T-cell (primary cell): ENCODE measurements around the gene WFDC8. TPM values are rescaled to one million over a fixed set of nuclear protein-coding genes. Genes with fewer than 3 reads are reported as not detected.

ENCODE experiments used
- ATAC-seq, 4 experiments: fragments of 200-7000 bp in 3 of 4; fragments of 150-1000 bp in 1 of 4; cut with Tn5 transposase; replicated peaks in 1 of 4; 1 replicate in 3 of 4; 2 replicates in 1 of 4; pipeline ENCODE4 v1.10.0; 2021; ENCODE audit warnings: moderate library complexity in 3 of 4, mild to moderate bottlenecking in 2 of 4, moderate number of reproducible peaks in 1 of 4
- CTCF ChIA-PET, 2 donors: fragments of 300-600 bp; sonication (Branson Sonifier 250); formaldehyde crosslinking; loops; one replicate each; lab custom pipeline; 2022; ENCODE audit warnings: antibody characterized with exemption in 2 of 2; lab: Charles Lee
- POLR2A ChIA-PET, 2 donors: fragments of 300-600 bp; sonication (Branson Sonifier 250); formaldehyde crosslinking; loops; one replicate each; lab custom pipeline; 2022; ENCODE audit warnings: antibody characterized with exemption in 2 of 2; lab: Charles Lee
- DNase-seq, 35 experiments: peaks; one replicate each; pipeline versions ENCODE4 v3.0.0 to v3.0.0-alpha.2; 2013 to 2023
- H3K27ac ChIP-seq: one replicate; pipeline ENCODE4 v1.5.1; 2013; ENCODE audit warnings: low read length
- H3K27me3 ChIP-seq, 2 experiments: replicated peaks in 1 of 2; 1 replicate in 1 of 2; 2 replicates in 1 of 2; pipeline versions ENCODE4 v1.6.1 to v1.7.0; 2013; ENCODE audit warnings: low read length in 1 of 2, mixed read lengths in 1 of 2; ENCODE audit not compliant: control insufficient read depth in 2 of 2, insufficient read depth in 2 of 2; ENCODE audit errors: extremely low read depth in 1 of 2
- H3K36me3 ChIP-seq, 2 donors: 1 replicate in 1 of 2; 2 replicates in 1 of 2; pipeline versions ENCODE4 v1.6.1 to v1.7.0; 2013; ENCODE audit warnings: low read length in 1 of 2; ENCODE audit not compliant: control insufficient read depth in 2 of 2, insufficient read depth in 1 of 2; ENCODE audit errors: extremely low read depth in 1 of 2
- H3K4me1 ChIP-seq, 2 experiments: 1 replicate in 1 of 2; 2 replicates in 1 of 2; pipeline versions ENCODE4 v1.6.1 to v1.7.0; 2013; ENCODE audit warnings: low read length in 2 of 2, mixed read lengths in 1 of 2; ENCODE audit not compliant: insufficient read depth in 2 of 2, control insufficient read depth in 1 of 2; ENCODE audit errors: extremely low read depth in 1 of 2
- H3K4me3 ChIP-seq, 2 donors: 1 replicate in 1 of 2; 2 replicates in 1 of 2; pipeline versions ENCODE4 v1.5.1 to v1.7.0; 2013; ENCODE audit warnings: mild to moderate bottlenecking in 2 of 2, low read length in 1 of 2, moderate library complexity in 1 of 2; ENCODE audit not compliant: control insufficient read depth in 1 of 2; ENCODE audit errors: extremely low read depth in 1 of 2
- H3K9me3 ChIP-seq: 2 replicates; pipeline ENCODE4 v1.7.0; 2013
- H3K27ac Mint-ChIP-seq, 2 donors: one replicate each; pipeline ENCODE4 v1.8.0; 2020 to 2021; ENCODE audit warnings: mild to moderate bottlenecking in 2 of 2, mixed read lengths in 2 of 2
- H3K27me3 Mint-ChIP-seq, 2 donors: one replicate each; pipeline ENCODE4 v1.8.0; 2021 to 2022; ENCODE audit warnings: mixed read lengths in 2 of 2
- H3K36me3 Mint-ChIP-seq: one replicate; pipeline ENCODE4 v1.8.0; 2021; ENCODE audit warnings: mixed read lengths
- H3K4me1 Mint-ChIP-seq, 3 donors: one replicate each; pipeline ENCODE4 v1.8.0; 2020 to 2022; ENCODE audit warnings: mixed read lengths in 3 of 3, mild to moderate bottlenecking in 1 of 3
- H3K4me3 Mint-ChIP-seq, 3 donors: one replicate each; pipeline ENCODE4 v1.8.0; 2020 to 2022; ENCODE audit warnings: mild to moderate bottlenecking in 3 of 3, mixed read lengths in 3 of 3, moderate library complexity in 3 of 3
- H3K9me3 Mint-ChIP-seq, 3 donors: one replicate each; pipeline ENCODE4 v1.8.0; 2020 to 2022; ENCODE audit warnings: mixed read lengths in 3 of 3
- WGBS: methylation state at CpG from one replicate; pipeline ENCODE4 v1.1.5; 2013; ENCODE audit warnings: missing lambda C conversion rate; ENCODE audit not compliant: insufficient coverage; 5-methylcytosine and 5-hydroxymethylcytosine counted together
- total RNA-seq, 35 experiments: library from RNA in 6 of 35; stranded (reverse) in 6 of 35; fragments of 120-200 nt in 1 of 35; gene quantifications; one replicate each; pipeline versions ENCODE4 v1.2.1 to v1.2.4 and lab custom pipeline; 2013 to 2026

The WFDC8 gene
- total RNA-seq, 5 donors from 2014 or later (not counting 1 experiment from before 2014, with no cell fraction given) = not detected

DNA sequence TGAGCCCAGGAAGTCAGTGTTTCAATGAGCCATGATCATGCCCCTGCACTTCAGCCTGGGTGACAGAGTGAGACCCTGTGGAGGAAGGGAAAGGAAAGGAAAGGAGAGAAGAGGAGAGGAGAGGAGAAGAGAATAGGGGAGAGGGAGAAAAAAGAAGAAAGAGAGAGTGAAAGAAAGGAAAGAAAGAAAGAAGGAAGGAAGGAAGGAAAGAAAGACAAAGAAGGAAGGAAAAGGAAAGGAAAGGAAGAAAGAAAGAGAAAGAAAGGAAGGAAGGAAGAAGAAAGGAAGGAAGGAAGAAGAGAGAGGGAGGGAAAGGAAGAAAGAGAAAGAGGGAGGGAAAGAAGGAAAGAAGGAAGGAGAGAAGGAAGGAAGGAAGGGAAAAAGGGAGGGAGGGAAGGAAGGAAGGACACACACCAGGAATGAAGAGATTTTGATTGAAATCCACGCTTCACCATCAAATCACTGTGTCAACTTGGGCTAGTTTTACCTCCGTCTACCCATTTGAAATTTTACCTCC lies 14.3 kb downstream of the WFDC8 start:
- no peaks in the 10 kb centered on the region for H3K9me3 ChIP-seq
- peaks cover 29 to 34% of the 10 kb centered on the region in 2 donors for H3K27me3 Mint-ChIP-seq
- H3K27ac ChIP-seq = no peak overlapping the region
- no peak for DNase-seq
- ChIA-PET CTCF (no interaction called here), POLR2A (no interaction called here)
- no peak for ATAC-seq
- H3K36me3 Mint-ChIP-seq = no peaks in the 10 kb centered on the region
- no peak overlapping the region for H3K4me3 ChIP-seq
- H3K4me3 Mint-ChIP-seq = no peak overlapping the region
- H3K4me1 ChIP-seq = no peaks in the 10 kb centered on the region
- no CpG with 5 or more reads among the region's 2 CpGs for WGBS
- H3K4me1 Mint-ChIP-seq = no peaks in the 10 kb centered on the region
- H3K9me3 Mint-ChIP-seq = peaks cover 0 to 3% (median 3%) of the 10 kb centered on the region in 3 donors
- H3K36me3 ChIP-seq = no peaks in the 10 kb centered on the region
- peaks cover 4 to 8% of the 10 kb centered on the region in 2 experiments for H3K27me3 ChIP-seq
- H3K27ac Mint-ChIP-seq = no peak overlapping the region

GRCh38 chr20:45555198-45555597 lies 23.9 kb downstream of the WFDC8 start:
- Mint-ChIP-seq H3K4me1 (no peaks in the 10 kb centered on the region), H3K9me3 (peaks cover 0 to 4% (median 0%) of the 10 kb centered on the region in 3 donors), H3K27ac (no peak overlapping the region), H3K36me3 (no peaks in the 10 kb centered on the region), H3K27me3 (peaks cover 26 to 27% of the 10 kb centered on the region in 2 donors), H3K4me3 (no peak overlapping the region)
- WGBS = 80% methylated on average over 1 of the region's 1 CpG
- H3K36me3 ChIP-seq = no peaks in the 10 kb centered on the region
- DNase-seq (no peak), ATAC-seq (no peak)
- ChIA-PET POLR2A (no interaction called here), CTCF (no interaction called here)
- H3K27ac ChIP-seq = no peak overlapping the region
- H3K27me3 ChIP-seq = peaks cover 0 to 4% of the 10 kb centered on the region in 2 experiments
- H3K4me1 ChIP-seq = no peaks in the 10 kb centered on the region
- H3K9me3 ChIP-seq = no peaks in the 10 kb centered on the region
- H3K4me3 ChIP-seq = no peak overlapping the region

DNA sequence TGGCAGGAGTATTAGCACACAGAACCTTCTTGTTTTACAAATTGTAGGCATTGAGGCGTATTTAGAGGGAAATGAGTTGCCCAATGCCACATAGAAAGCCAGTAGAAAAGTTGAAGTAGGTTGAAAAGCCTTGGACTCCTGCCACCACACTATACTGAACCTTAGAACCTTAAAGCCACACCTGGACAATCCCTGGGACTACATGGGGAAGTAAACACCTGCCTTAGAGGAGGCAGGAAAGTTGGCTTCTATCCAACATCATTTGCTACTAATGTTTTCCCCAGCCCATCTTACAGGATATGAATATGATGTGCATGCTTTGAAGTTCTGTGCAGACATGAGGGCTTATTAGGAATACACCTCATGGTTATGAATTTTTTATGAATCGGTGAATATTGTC lies 26.6 kb downstream of the WFDC8 start:
- H3K9me3 ChIP-seq = no peaks in the 10 kb centered on the region
- DNase-seq (no peak), ATAC-seq (no peak)
- CTCF ChIA-PET = no interaction called here
- H3K27ac ChIP-seq = no peak overlapping the region
- H3K4me3 Mint-ChIP-seq = no peak overlapping the region
- no peaks in the 10 kb centered on the region for H3K4me1 Mint-ChIP-seq
- H3K27ac Mint-ChIP-seq = peak overlapping the region in 1 of 2 donors; percentile 20
- POLR2A ChIA-PET = no interaction called here
- WGBS = 73% methylated on average over 1 of the region's 2 CpGs
- no peaks in the 10 kb centered on the region for H3K36me3 Mint-ChIP-seq
- no peaks in the 10 kb centered on the region for H3K4me1 ChIP-seq
- peaks cover 0 to 4% of the 10 kb centered on the region in 2 experiments for H3K27me3 ChIP-seq
- H3K27me3 Mint-ChIP-seq = peaks cover 26 to 33% of the 10 kb centered on the region in 2 donors
- no peak overlapping the region for H3K4me3 ChIP-seq
- H3K9me3 Mint-ChIP-seq = peaks cover 0 to 5% (median 0%) of the 10 kb centered on the region in 3 donors
- H3K36me3 ChIP-seq = no peaks in the 10 kb centered on the region

GRCh38 chr20:45550765-45551164 lies 28.3 kb downstream of the WFDC8 start:
- DNase-seq (no peak), ATAC-seq (no peak)
- H3K4me1 Mint-ChIP-seq = no peaks in the 10 kb centered on the region
- H3K36me3 Mint-ChIP-seq = no peaks in the 10 kb centered on the region
- H3K27ac Mint-ChIP-seq = no peak overlapping the region
- Histone ChIP-seq H3K9me3 (no peaks in the 10 kb centered on the region), H3K4me1 (no peaks in the 10 kb centered on the region), H3K27me3 (peaks cover 0 to 2% of the 10 kb centered on the region in 2 experiments), H3K27ac (no peak overlapping the region), H3K4me3 (no peak overlapping the region), H3K36me3 (no peaks in the 10 kb centered on the region)
- no peak overlapping the region for H3K4me3 Mint-ChIP-seq
- ChIA-PET CTCF (no interaction called here), POLR2A (interaction anchor here in 1 of 2 donors (0.6 kb wide), 1 partner anchor 27 kb away, joined by 3 read pairs; no protein-coding TSS in a partner anchor)
- peaks cover 0 to 5% (median 0%) of the 10 kb centered on the region in 3 donors for H3K9me3 Mint-ChIP-seq
- peaks cover 24 to 33% of the 10 kb centered on the region in 2 donors for H3K27me3 Mint-ChIP-seq

- H3K4me1 Mint-ChIP-seq = no peaks in the 10 kb centered on the region
- H3K27me3 Mint-ChIP-seq = peaks cover 29 to 37% of the 10 kb centered on the region in 2 donors
- H3K9me3 Mint-ChIP-seq = peaks cover 0 to 5% (median 0%) of the 10 kb centered on the region in 3 donors
- H3K4me3 Mint-ChIP-seq = no peak overlapping the region
- H3K4me1 ChIP-seq = no peaks in the 10 kb centered on the region
- POLR2A ChIA-PET = no interaction called here
- WGBS = 97% methylated on average over 3 of the region's 7 CpGs
- DNase-seq = no peak
- H3K27ac ChIP-seq = no peak overlapping the region
- no peak overlapping the region for H3K4me3 ChIP-seq
- H3K27ac Mint-ChIP-seq = no peak overlapping the region
- CTCF ChIA-PET = no interaction called here
- peaks cover 0 to 2% of the 10 kb centered on the region in 2 experiments for H3K27me3 ChIP-seq
- ATAC-seq = no peak
- no peaks in the 10 kb centered on the region for H3K36me3 ChIP-seq
- H3K9me3 ChIP-seq = no peaks in the 10 kb centered on the region
- H3K36me3 Mint-ChIP-seq = no peaks in the 10 kb centered on the region
Measured at GRCh38 chr20:45548410-45548809, 30.7 kb downstream of the WFDC8 start.

GRCh38 chr20:45547206-45547770 lies 31.8 kb downstream of the WFDC8 start, which contains the start of gene EPPIN:
Gene EPPIN (minus strand): TSS chr20:45547401. CDS start chr20:45547357, 44 bp downstream.
- Mint-ChIP-seq H3K27ac (no peak within 1 kb of the TSS), H3K9me3 (peaks cover 0 to 5% (median 0%) of the 10 kb centered on the region in 3 donors), H3K27me3 (peaks cover 29 to 41% of the 10 kb centered on the region in 2 donors), H3K4me3 (no peak within 1 kb of the TSS), H3K4me1 (no peaks in the 10 kb centered on the region), H3K36me3 (no peaks in the 10 kb centered on the region)
- CTCF ChIA-PET = no interaction called here
- H3K36me3 ChIP-seq = no peaks in the 10 kb centered on the region
- ATAC-seq = no peak
- no peaks in the 10 kb centered on the region for H3K9me3 ChIP-seq
- no peak within 1 kb of the TSS for H3K27ac ChIP-seq
- no peak for DNase-seq
- POLR2A ChIA-PET = no interaction called here
- 75% methylated on average over 3 of the region's 6 CpGs for WGBS
- peaks cover 0 to 2% of the 10 kb centered on the region in 2 experiments for H3K27me3 ChIP-seq
- no peak within 1 kb of the TSS for H3K4me3 ChIP-seq
- H3K4me1 ChIP-seq = no peaks in the 10 kb centered on the region
